Adrenal gland (tissue), 5 donors: Measurements from ENCODE around the gene LGALSL.

Experiments used
- POLR2A ChIP-seq, 2 donors: fragments of 450-650 bp; IDR thresholded peaks; one replicate each; pipeline ENCODE4 v1.6.1; 2017; ENCODE audit warnings: antibody characterized with exemption in 2 of 2, mild to moderate bottlenecking in 2 of 2, moderate library complexity in 1 of 2
- TF ChIP-seq, protein P1 (sequence below), 6 experiments: fragments of 450-650 bp in 4 of 6; fragments of 200-600 bp in 2 of 6; sonication (generic) in 1 of 6; IDR thresholded peaks; 1 replicate in 5 of 6; 2 replicates in 1 of 6; pipeline versions ENCODE4 v1.5.1 to v1.8.0; 2016 to 2021; ENCODE audit warnings: antibody characterized with exemption in 6 of 6, mild to moderate bottlenecking in 2 of 6, moderate library complexity in 1 of 6
- donor health status: DM: no; HTN: no; CAD: no.

DNA sequence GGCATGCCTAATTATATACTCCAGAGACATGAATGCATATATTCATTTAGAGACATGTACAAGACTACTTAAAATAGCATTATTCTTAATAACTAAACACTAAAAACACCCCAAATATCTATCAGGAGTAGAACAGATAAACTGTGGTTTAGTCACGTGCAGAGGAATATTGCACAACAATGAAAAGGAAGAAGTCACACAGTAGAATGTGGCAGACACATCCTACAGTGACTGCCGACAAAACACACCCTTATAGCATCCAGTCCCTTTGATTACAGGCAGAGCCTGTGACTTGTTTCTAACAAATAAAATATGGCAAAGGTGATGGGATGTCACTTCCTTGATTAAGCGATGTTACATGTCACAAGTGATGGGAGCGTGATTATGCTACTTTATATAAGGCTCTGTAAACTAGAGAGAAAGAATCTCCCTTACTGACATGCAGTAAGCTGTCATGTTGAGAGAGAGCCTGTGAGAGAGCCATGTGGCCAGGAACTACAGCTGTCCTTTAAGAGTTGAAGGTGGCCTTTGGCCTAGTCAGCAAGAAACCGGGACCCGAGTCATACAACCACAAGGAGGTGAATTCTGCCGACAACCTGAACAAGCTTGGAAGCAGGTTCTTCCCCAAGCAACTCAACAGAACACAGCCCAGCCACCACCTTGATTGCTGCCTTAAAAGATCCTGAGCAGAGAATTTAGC lies 39.1 kb upstream of the LGALSL start:
- TF ChIP-seq, protein P1, sequence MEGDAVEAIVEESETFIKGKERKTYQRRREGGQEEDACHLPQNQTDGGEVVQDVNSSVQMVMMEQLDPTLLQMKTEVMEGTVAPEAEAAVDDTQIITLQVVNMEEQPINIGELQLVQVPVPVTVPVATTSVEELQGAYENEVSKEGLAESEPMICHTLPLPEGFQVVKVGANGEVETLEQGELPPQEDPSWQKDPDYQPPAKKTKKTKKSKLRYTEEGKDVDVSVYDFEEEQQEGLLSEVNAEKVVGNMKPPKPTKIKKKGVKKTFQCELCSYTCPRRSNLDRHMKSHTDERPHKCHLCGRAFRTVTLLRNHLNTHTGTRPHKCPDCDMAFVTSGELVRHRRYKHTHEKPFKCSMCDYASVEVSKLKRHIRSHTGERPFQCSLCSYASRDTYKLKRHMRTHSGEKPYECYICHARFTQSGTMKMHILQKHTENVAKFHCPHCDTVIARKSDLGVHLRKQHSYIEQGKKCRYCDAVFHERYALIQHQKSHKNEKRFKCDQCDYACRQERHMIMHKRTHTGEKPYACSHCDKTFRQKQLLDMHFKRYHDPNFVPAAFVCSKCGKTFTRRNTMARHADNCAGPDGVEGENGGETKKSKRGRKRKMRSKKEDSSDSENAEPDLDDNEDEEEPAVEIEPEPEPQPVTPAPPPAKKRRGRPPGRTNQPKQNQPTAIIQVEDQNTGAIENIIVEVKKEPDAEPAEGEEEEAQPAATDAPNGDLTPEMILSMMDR (IDR thresholded peaks at IDR 0.05), result no peak
- no peak for TF ChIP-seq POLR2A (IDR thresholded peaks at IDR 0.05)
